Esophagus muscularis mucosa (tissue), 4 donors: ENCODE data around the gene TGFBI. TPM values are rescaled to one million over a fixed set of nuclear protein-coding genes. Genes with fewer than 3 reads are reported as not detected.

Experiments
- DNase-seq: peaks from one replicate; pipeline ENCODE4 v3.0.0-alpha.2; 2017; ENCODE audit errors: extremely low spot score
- H3K27ac ChIP-seq, 4 donors: fragments of 200-600 bp; sonication (generic); replicated peaks in 1 of 4; 1 replicate in 3 of 4; 2 replicates in 1 of 4; pipeline ENCODE4 v1.5.1; 2016 to 2019; ENCODE audit warnings: mild to moderate bottlenecking in 1 of 4
- H3K27me3 ChIP-seq, 4 donors: fragments of 200-600 bp; sonication (generic); one replicate each; pipeline versions ENCODE4 v1.5.1 to v1.6.0; 2016 to 2019
- H3K36me3 ChIP-seq, 4 donors: fragments of 200-600 bp; sonication (generic); one replicate each; pipeline ENCODE4 v1.5.1; 2016 to 2019
- H3K4me1 ChIP-seq, 4 donors: fragments of 200-600 bp; sonication (generic); one replicate each; pipeline ENCODE4 v1.5.1; 2016 to 2019
- H3K4me3 ChIP-seq, 4 donors: fragments of 200-600 bp; sonication (generic); 1 replicate in 2 of 4; 2 replicates in 2 of 4; pipeline ENCODE4 v1.5.1; 2016 to 2019; ENCODE audit warnings: mild to moderate bottlenecking in 4 of 4, moderate library complexity in 1 of 4
- H3K9me3 ChIP-seq, 4 donors: fragments of 200-600 bp; sonication (generic); 1 replicate in 3 of 4; 2 replicates in 1 of 4; pipeline ENCODE4 v1.5.1; 2016 to 2019
- CTCF ChIP-seq, 3 experiments: fragments of 200-600 bp in 2 of 3; fragments of 450-650 bp in 1 of 3; sonication (generic) in 2 of 3; IDR thresholded peaks; one replicate each; pipeline ENCODE4 v1.5.1; 2017 to 2019; ENCODE audit warnings: antibody characterized with exemption in 3 of 3, mild to moderate bottlenecking in 2 of 3, moderate library complexity in 1 of 3
- EP300 ChIP-seq: sonication (generic); formaldehyde crosslinking; IDR thresholded peaks from one replicate; pipeline ENCODE4 v1.6.1; 2017; ENCODE audit warnings: antibody characterized with exemption
- POLR2A ChIP-seq: fragments of 450-650 bp; IDR thresholded peaks from one replicate; pipeline ENCODE4 v1.6.1; 2017; ENCODE audit warnings: antibody characterized with exemption, moderate library complexity, mild to moderate bottlenecking, low read depth
- POLR2AphosphoS5 ChIP-seq, 2 donors: sonication (generic); formaldehyde crosslinking; IDR thresholded peaks; one replicate each; pipeline ENCODE4 v1.6.1; 2017; ENCODE audit warnings: antibody characterized with exemption in 2 of 2
- WGBS: methylation state at CpG from one replicate; pipeline ENCODE4 v1.1.5; 2018; 5-methylcytosine and 5-hydroxymethylcytosine counted together
- intact Hi-C: fragments of 100-400 bp; cut with DNase I; formaldehyde crosslinking; loops from one replicate; pipeline ENCODE4 v1.15.1; 2023
- total RNA-seq, 4 donors: library from RNA; depleted of rRNA; stranded (reverse); fragments of >200 nt; gene quantifications; one replicate each; pipeline versions ENCODE4 v1.1.0 to v1.2.1, GENCODE V29; 2016

TGFBI gene
- total RNA-seq, 4 donors from 2014 or later, result 62.3 to 128 (median 92.9) TPM

GRCh38 chr5:136065588-136065987, 36.8 kb downstream of the TGFBI start:
- TF ChIP-seq POLR2AphosphoS5 (IDR thresholded peaks at IDR 0.05) (no peak), POLR2A (no peak), EP300 (no peak)
- Histone ChIP-seq H3K27me3 (no peaks in the 10 kb centered on the region), H3K27ac (peak overlapping the region; percentile 64 to 81 (median 72)), H3K4me1 (peaks cover 20 to 40% (median 33%) of the 10 kb centered on the region in 4 donors), H3K36me3 (peaks cover 0 to 27% (median 13%) of the 10 kb centered on the region in 4 donors), H3K9me3 (no peaks in the 10 kb centered on the region), H3K4me3 (no peak overlapping the region)
- 97% methylated on average over 2 of the region's 2 CpGs for WGBS
- intact Hi-C loops, result loop anchor here (10.0 kb wide), 1 partner anchor 109 kb away; no protein-coding TSS in a partner anchor
- no peak for DNase-seq

DNA sequence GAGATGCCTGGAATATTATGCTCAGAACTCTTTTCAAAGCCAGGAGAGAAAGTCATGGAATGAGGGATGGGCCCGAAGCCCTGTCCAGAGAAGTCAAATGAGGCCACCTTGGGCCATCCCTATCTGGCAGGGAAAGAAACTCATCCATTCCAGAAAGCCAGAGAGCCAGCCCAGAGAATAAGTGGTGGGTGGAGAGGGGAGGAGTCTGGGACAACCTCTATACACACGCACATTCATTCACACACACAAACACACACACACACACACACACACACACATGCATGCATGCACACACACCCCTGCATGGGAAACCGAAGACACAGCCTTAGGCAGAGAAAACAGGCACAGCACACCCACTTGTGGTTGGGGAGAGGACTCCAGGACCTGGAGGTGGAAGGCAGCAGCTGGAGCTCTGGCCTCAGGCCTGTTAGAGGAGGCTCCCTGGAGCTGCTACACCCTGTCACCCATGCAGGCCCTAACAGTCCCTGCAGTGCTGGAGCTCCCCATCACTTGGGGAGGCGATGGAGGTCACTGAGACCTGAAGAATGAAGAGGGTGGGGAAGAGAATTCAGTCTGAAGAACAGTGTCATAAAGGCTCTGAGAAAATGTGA, 38.0 kb downstream of the TGFBI start:
- Histone ChIP-seq H3K9me3 (no peaks in the 10 kb centered on the region), H3K36me3 (peaks cover 0 to 18% (median 2%) of the 10 kb centered on the region in 4 donors), H3K4me3 (no peak overlapping the region), H3K27ac (peak overlapping the region; percentile 64 to 81 (median 72)), H3K4me1 (peaks cover 21 to 41% (median 34%) of the 10 kb centered on the region in 4 donors), H3K27me3 (no peaks in the 10 kb centered on the region)
- TF ChIP-seq EP300 (no peak), CTCF (IDR thresholded peaks at IDR 0.05) (peak; percentile 20 to 44 (median 41)), POLR2AphosphoS5 (IDR thresholded peaks at IDR 0.05) (peak in 1 of 2 donors; percentile 24)
- WGBS, result 51% methylated on average over 4 of the region's 4 CpGs
- intact Hi-C loops, result loop anchor here (10.0 kb wide), 1 partner anchor 108 kb away; no protein-coding TSS in a partner anchor
- DNase-seq, result no peak

DNA sequence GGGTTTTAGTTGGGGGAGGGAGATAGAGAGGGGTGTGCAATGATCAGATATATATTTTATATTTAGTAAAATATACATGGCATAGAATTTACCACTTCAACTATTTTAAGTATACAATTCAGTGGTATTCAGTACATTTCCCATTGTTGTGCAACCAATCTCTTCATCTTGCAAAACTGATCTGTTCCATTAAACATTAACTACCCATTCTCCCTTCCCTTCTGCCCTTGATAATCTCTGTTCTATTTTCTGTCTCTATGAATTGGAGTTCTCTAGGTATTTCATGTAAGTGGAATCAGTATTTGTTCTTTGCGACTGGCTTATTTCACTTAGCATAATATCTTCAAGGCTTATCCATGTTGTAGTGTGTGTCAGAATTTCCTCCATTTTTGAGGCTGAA, 38.6 kb downstream of the TGFBI start:
- peak overlapping the region in 3 of 4 donors; percentile 64 to 81 (median 77) for H3K27ac ChIP-seq
- WGBS, result 100% methylated on average over 1 of the region's 1 CpG

DNA sequence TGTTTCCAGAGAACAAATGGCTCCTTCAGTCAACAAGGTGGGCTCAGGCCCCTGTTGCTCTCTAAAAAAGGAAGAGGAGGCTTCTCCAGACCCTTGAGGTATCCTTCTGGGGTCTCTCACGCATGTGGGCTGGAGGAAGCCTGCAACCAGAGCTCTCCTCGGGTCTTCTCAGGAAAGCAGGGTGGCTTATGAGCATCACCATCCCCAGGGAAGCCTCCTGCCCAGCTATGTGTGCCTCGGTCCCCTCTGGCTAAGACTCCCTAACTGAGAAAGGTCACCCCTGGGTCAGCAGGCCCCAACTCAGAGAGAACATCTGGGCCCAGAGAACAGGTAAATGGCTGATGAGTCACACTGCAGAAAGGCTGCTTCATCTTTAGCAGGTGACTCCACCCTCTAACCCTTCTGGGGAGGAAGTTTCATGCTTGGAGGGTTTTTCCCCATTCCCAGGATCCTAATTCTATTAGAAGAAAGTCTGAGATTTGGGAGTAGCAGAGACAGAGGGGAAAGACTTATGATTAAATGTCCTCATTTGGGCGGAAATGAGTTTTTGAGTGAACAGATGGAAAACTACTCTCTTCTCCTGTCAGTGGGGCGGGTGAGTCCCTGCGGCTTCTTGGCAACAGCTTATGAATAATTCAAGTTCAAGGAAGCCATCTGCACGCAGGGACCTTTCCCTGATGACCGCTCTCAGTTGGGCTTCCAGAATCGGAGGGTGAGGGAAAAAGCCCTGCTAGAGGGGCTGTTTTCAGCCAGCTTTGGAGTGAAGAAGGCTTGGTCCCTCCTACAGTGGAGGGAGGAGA, 41.9 kb downstream of the TGFBI start:
- Histone ChIP-seq H3K4me1 (peaks cover 15 to 25% (median 21%) of the 10 kb centered on the region in 4 donors), H3K27ac (peak overlapping the region in 2 of 4 donors; percentile 21 to 50), H3K36me3 (no peaks in the 10 kb centered on the region), H3K9me3 (no peaks in the 10 kb centered on the region), H3K27me3 (no peaks in the 10 kb centered on the region), H3K4me3 (no peak overlapping the region)
- TF ChIP-seq POLR2AphosphoS5 (IDR thresholded peaks at IDR 0.05) (no peak), POLR2A (no peak), EP300 (no peak), CTCF (IDR thresholded peaks at IDR 0.05) (no peak)
- WGBS, result 87% methylated on average over 9 of the region's 9 CpGs
- intact Hi-C loops, result no loop called here
- no peak for DNase-seq

More for the DNA sequence above, 38.6 kb downstream of the TGFBI start:
- Histone ChIP-seq H3K27me3 (no peaks in the 10 kb centered on the region), H3K9me3 (no peaks in the 10 kb centered on the region), H3K36me3 (peaks cover 0 to 11% (median 0%) of the 10 kb centered on the region in 4 donors), H3K4me3 (no peak overlapping the region), H3K4me1 (peaks cover 21 to 41% (median 34%) of the 10 kb centered on the region in 4 donors)
- no peak for TF ChIP-seq CTCF (IDR thresholded peaks at IDR 0.05)
- no peak for TF ChIP-seq POLR2A
- no peak for TF ChIP-seq POLR2AphosphoS5 (IDR thresholded peaks at IDR 0.05)
- no peak for DNase-seq
- intact Hi-C loops, result loop anchor here (10.0 kb wide), 1 partner anchor 107 kb away; no protein-coding TSS in a partner anchor
